MG63 (cell line): ENCODE data around the gene HIVEP1. TPM values are rescaled to one million over a fixed set of nuclear protein-coding genes. Genes with fewer than 3 reads are reported as not detected.
"Not testable (repeated sequence)": the region's sequence is repeated elsewhere in the genome, so short reads cannot be mapped to it uniquely, and the experiment has no call there.

Experiments
- DNase-seq: peaks from one replicate; pipeline ENCODE4 v3.0.0-alpha.2; 2020
- H3K27me3 ChIP-seq: fragments of 250-450 bp; sonication (Bioruptor Pico); 2 replicates; pipeline ENCODE4 v1.5.1; 2020; ENCODE audit warnings: mild to moderate bottlenecking, moderate library complexity
- H3K36me3 ChIP-seq: fragments of 250-450 bp; sonication (Bioruptor Pico); 2 replicates; pipeline ENCODE4 v1.5.1; 2020; ENCODE audit warnings: mild to moderate bottlenecking, moderate library complexity
- H3K4me3 ChIP-seq: fragments of 250-450 bp; sonication (Bioruptor Pico); 2 replicates; pipeline ENCODE4 v1.5.1; 2020; ENCODE audit warnings: mild to moderate bottlenecking, moderate library complexity
- H3K9me3 ChIP-seq: fragments of 250-450 bp; sonication (Bioruptor Pico); 2 replicates; pipeline ENCODE4 v1.5.1; 2020; ENCODE audit warnings: mild to moderate bottlenecking, moderate library complexity
- total RNA-seq: library from RNA; depleted of rRNA; stranded (reverse); fragments of >200 nt; shearing (Covaris generic); gene quantifications from 2 replicates; pipeline ENCODE4 v1.2.3, GENCODE V29; 2014; ENCODE audit warnings: low replicate concordance

HIVEP1 gene
- total RNA-seq, 1 experiment from 2014 or later = 3.1 TPM

DNA sequence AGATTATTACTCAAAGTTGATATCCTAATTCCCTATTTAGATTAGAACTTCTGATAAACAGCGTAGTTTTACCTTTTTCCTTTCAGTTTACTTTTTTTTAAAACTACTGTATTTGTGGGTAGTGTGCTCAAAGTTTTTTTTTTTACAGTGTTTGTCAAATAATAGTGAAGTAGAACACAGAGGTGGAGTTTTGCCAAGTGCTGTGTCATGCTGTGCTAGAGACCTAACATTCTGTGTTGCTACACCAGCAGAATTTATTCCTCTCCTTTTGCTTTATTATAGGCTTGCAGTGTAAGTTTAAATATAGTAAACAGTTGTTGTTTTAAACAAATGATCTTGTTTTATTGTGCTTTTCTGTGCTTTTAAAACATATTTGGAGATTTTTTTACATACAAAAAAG, 125.4 kb downstream of the HIVEP1 start:
- no peak overlapping the region for H3K4me3 ChIP-seq
- no peaks in the 10 kb centered on the region for H3K27me3 ChIP-seq
- peak; percentile 81 for DNase-seq
- H3K36me3 ChIP-seq = peaks cover 42% of the 10 kb centered on the region
- H3K9me3 ChIP-seq = no peaks in the 10 kb centered on the region

- Histone ChIP-seq H3K4me3 (no peak overlapping the region), H3K27me3 (no peaks in the 10 kb centered on the region), H3K36me3 (peaks cover 42% of the 10 kb centered on the region), H3K9me3 (no peaks in the 10 kb centered on the region)
- no peak for DNase-seq
Observed at GRCh38 chr6:12138381-12138780, 126.3 kb downstream of the HIVEP1 start.

- Histone ChIP-seq H3K27me3 (no peaks in the 10 kb centered on the region), H3K36me3 (peaks cover 42% of the 10 kb centered on the region), H3K4me3 (no peak overlapping the region), H3K9me3 (no peaks in the 10 kb centered on the region)
- no peak for DNase-seq
Observed at GRCh38 chr6:12138936-12139335, 126.8 kb downstream of the HIVEP1 start.

DNA sequence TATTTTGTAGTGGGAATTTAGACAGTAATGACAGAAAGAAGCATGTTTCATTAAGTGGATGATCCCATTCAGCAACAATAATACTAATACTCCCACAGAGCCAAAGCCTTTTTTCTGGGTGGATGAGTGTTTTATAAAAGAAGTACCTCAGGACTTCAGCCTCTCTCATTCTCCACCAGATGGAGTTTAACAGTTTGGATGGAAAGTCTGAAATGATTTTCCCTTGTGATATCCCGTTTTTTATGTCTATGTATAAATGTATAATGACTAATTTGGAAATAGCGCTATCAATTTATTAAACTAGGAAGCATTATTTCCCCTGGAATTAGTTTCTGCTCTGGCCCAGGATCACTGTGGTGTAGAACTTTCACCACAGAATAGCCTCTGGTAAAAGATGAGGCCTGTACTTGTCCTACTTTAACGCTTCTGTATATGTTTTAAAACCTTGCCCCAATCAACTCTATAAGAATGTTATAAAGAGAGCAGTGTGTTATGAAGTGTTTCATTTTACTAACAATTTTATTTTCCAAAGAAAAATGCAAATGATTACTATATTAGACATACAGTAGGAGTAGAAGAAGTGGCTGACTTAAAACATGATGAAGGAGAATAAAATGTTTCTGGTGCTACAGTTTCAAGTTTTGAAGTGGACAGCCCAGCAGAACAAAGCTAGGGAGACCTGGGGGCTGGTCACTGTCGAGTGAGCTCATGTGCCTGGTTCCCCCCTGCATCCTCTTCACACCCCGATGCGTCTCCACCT, 135.6 kb downstream of the HIVEP1 start:
- Histone ChIP-seq H3K36me3 (peaks cover 6% of the 10 kb centered on the region), H3K4me3 (no peak overlapping the region), H3K9me3 (no peaks in the 10 kb centered on the region; the same call in 1 of the 2 replicates), H3K27me3 (no peaks in the 10 kb centered on the region)
- DNase-seq = no peak

DNA sequence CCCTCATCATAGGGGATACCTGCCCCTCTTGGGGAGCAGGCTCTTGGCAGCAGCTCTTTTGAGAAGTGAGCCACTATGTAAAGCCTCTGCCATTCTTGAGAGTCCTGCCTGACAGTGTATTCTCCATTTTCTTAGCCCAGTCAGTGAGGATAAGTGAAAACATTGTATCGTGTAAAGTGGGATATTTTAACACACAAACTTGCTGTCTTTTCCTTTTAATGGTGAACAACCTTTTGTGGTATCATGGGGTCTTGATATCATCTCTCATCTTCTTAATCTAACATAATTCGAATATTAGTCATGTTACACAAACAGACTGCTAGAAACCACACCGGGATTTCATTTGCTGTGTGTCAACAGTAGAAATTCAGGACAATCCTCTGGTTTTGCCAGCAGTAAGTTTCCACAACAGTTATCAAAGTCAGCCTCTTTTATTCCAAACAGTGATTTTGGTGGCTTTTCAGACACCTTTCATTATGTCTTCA, 136.2 kb downstream of the HIVEP1 start:
- H3K9me3 ChIP-seq = no peaks in the 10 kb centered on the region; the same call in 1 of the 2 replicates
- DNase-seq = no peak
- no peaks in the 10 kb centered on the region for H3K27me3 ChIP-seq
- peaks cover 6% of the 10 kb centered on the region for H3K36me3 ChIP-seq
- H3K4me3 ChIP-seq = no peak overlapping the region

- H3K4me3 ChIP-seq = no peak overlapping the region
- H3K9me3 ChIP-seq = no peaks in the 10 kb centered on the region; the same call in 1 of the 2 replicates
- H3K27me3 ChIP-seq = no peaks in the 10 kb centered on the region
- DNase-seq = no peak
- peaks cover 6% of the 10 kb centered on the region for H3K36me3 ChIP-seq
Observed at GRCh38 chr6:12148841-12149240, 136.7 kb downstream of the HIVEP1 start.

- H3K9me3 ChIP-seq = no peaks in the 10 kb centered on the region
- H3K27me3 ChIP-seq = no peaks in the 10 kb centered on the region
- no peak overlapping the region for H3K4me3 ChIP-seq
- no peak for DNase-seq
- H3K36me3 ChIP-seq = no peaks in the 10 kb centered on the region
Observed at GRCh38 chr6:12149944-12150510, 137.9 kb downstream of the HIVEP1 start.

DNA sequence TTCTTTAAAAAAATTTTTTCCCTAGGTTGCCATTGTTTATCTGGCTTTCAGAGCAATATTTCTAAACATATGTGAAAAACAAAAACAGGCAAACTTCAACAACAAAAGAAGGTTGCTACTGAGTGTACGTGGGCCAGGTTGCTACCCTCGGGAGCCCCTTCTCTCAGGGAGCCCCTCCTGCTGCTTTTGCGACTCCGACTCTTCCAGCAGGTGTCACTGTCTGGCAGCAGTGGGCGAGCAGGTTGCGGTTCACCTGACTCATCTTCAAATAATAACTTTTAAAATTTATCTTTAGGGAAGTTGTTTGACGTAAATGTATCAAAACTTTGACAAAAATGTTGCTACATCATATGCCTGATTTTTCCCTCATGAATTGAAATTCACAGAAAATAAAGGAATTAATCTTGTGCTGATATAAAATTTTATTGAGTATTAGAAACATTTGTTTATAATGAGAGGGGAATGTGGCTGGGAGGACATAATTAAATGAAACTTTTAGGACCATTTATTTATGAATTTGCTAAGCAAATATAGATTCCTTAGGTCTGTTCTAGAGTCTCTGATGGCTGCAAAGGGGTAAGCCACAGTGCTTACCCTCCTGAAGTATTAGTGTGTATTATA, 138.8 kb downstream of the HIVEP1 start:
- Histone ChIP-seq H3K9me3 (no peaks in the 10 kb centered on the region), H3K4me3 (no peak overlapping the region), H3K27me3 (no peaks in the 10 kb centered on the region), H3K36me3 (no peaks in the 10 kb centered on the region)
- DNase-seq = peak; percentile 22

DNA sequence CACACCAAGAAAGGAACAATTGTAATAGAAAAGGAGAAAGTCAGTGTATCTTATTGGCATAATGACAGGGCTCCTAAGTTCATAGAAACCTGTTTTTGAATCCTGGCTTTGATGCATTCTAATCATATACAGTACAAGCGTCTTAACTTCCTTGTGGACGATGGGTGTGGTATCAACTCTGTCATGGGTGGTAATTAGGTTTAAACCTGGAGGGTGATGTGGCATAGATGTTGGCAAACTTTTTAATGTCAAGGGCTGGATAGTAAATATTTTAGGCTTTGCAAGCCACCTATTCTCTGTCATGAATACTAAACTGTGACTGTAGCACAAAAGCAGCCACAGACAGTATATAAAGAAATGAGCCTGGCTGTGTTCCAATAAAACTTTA, 139.3 kb downstream of the HIVEP1 start:
- no peak overlapping the region for H3K4me3 ChIP-seq
- no peaks in the 10 kb centered on the region for H3K27me3 ChIP-seq
- no peaks in the 10 kb centered on the region for H3K36me3 ChIP-seq
- no peak for DNase-seq
- H3K9me3 ChIP-seq = no peaks in the 10 kb centered on the region

- no peak for DNase-seq
- no peaks in the 10 kb centered on the region for H3K36me3 ChIP-seq
Observed at GRCh38 chr6:12152023-12152970, 140.2 kb downstream of the HIVEP1 start.

GRCh38 chr6:12155769-12156168, 143.7 kb downstream of the HIVEP1 start:
- not testable (repeated sequence) for H3K27me3 ChIP-seq, DNase-seq, H3K9me3 ChIP-seq, H3K4me3 ChIP-seq, H3K36me3 ChIP-seq

More at GRCh38 chr6:12152023-12152970, 140.2 kb downstream of the HIVEP1 start:
- no peaks in the 10 kb centered on the region for H3K27me3 ChIP-seq
- no peak overlapping the region for H3K4me3 ChIP-seq
- no peaks in the 10 kb centered on the region for H3K9me3 ChIP-seq

DNA sequence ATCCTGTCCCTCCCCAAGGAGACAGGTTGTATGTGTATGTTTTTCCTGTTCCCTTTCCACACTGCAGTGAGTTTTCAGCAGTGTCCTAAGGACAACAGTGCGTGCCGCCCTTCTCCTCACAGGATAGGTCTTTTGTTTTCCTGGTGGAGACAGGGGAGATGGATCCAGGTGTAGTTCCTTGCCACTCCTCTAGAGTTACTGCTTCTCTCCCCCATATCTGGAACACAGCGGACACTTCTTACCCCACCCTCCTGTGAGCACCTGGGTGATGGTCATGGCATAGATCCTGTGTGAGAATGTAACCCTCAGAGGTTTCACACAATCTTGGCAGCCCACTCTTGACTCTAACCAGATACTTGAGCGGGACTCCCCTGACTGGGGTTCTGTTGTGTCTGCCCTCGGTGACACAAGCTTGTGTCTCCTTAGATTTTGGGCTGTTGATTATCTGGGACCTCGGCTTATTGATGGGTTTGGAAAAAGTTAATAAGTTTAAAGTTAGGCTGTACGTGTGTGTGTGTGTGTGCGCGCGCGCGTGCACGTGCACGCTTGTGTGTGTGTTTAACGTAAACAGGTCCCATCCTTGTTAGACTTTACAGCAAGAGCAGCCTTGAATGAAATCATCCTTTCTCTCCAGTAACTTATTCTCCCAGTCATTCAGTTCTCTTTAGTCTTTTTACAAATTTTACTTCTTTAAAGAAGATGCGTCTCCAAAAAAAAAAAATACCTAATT, 146.7 kb downstream of the HIVEP1 start:
- no peak for DNase-seq
- H3K4me3 ChIP-seq = no peak overlapping the region

GRCh38 chr6:12160326-12160725, 148.2 kb downstream of the HIVEP1 start:
- no peak overlapping the region for H3K4me3 ChIP-seq
- peak; percentile 66 for DNase-seq
- H3K27me3 ChIP-seq = no peaks in the 10 kb centered on the region
- H3K9me3 ChIP-seq = no peaks in the 10 kb centered on the region
- H3K36me3 ChIP-seq = peaks cover 10% of the 10 kb centered on the region; the same call in 1 of the 2 replicates

More for the DNA sequence above, 146.7 kb downstream of the HIVEP1 start:
- Histone ChIP-seq H3K27me3 (no peaks in the 10 kb centered on the region), H3K9me3 (no peaks in the 10 kb centered on the region), H3K36me3 (peaks cover 10% of the 10 kb centered on the region; the same call in 1 of the 2 replicates)

GRCh38 chr6:12162213-12162612, 150.1 kb downstream of the HIVEP1 start:
- Histone ChIP-seq H3K9me3 (no peaks in the 10 kb centered on the region), H3K27me3 (no peaks in the 10 kb centered on the region), H3K36me3 (peaks cover 10% of the 10 kb centered on the region; the same call in 1 of the 2 replicates), H3K4me3 (no peak overlapping the region)
- DNase-seq = no peak

- Histone ChIP-seq H3K36me3 (peaks cover 10% of the 10 kb centered on the region; the same call in 1 of the 2 replicates), H3K27me3 (no peaks in the 10 kb centered on the region), H3K9me3 (no peaks in the 10 kb centered on the region), H3K4me3 (no peak overlapping the region)
- DNase-seq = no peak
Observed at GRCh38 chr6:12163149-12163548, 151.0 kb downstream of the HIVEP1 start.
